Fibroblast of the aortic adventitia (primary cell): Measurements from ENCODE around the gene KRTAP5-4. TPM values are rescaled to one million over a fixed set of nuclear protein-coding genes. Genes with fewer than 3 reads are reported as not detected.
"Not testable (repeated sequence)": the region's sequence is repeated elsewhere in the genome, so short reads cannot be mapped to it uniquely, and the experiment has no call there.

Source experiments
- DNase-seq: peaks from one replicate; pipeline ENCODE4 v3.0.0-alpha.2; 2010; ENCODE audit warnings: low read depth
- H3K4me3 ChIP-seq: 2 replicates; pipeline ENCODE4 v1.5.1; 2011; ENCODE audit warnings: low read depth, mild to moderate bottlenecking, control low read depth, low read length, moderate library complexity
- total RNA-seq: library from RNA; depleted of rRNA; stranded (reverse); fragments of >200 nt; gene quantifications from 2 replicates; pipeline ENCODE4 v1.2.3, GENCODE V29; 2012; ENCODE audit warnings: low replicate concordance
- TF ChIP-seq, protein P1 (sequence below): IDR thresholded peaks from 2 replicates; pipeline ENCODE4 v1.5.1; 2011; ENCODE audit warnings: mild to moderate bottlenecking, low read length, control low read depth, inconsistent platforms; ENCODE audit not compliant: insufficient read depth

The KRTAP5-4 gene
- total RNA-seq, 1 donor, result not detected

- DNase-seq, result no peak
- TF ChIP-seq, protein P1, sequence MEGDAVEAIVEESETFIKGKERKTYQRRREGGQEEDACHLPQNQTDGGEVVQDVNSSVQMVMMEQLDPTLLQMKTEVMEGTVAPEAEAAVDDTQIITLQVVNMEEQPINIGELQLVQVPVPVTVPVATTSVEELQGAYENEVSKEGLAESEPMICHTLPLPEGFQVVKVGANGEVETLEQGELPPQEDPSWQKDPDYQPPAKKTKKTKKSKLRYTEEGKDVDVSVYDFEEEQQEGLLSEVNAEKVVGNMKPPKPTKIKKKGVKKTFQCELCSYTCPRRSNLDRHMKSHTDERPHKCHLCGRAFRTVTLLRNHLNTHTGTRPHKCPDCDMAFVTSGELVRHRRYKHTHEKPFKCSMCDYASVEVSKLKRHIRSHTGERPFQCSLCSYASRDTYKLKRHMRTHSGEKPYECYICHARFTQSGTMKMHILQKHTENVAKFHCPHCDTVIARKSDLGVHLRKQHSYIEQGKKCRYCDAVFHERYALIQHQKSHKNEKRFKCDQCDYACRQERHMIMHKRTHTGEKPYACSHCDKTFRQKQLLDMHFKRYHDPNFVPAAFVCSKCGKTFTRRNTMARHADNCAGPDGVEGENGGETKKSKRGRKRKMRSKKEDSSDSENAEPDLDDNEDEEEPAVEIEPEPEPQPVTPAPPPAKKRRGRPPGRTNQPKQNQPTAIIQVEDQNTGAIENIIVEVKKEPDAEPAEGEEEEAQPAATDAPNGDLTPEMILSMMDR, result no peak
- no peak overlapping the region for H3K4me3 ChIP-seq
Observed at GRCh38 chr11:1667121-1667850, 45.3 kb upstream of the KRTAP5-4 start.

GRCh38 chr11:1665313-1665712 is 43.4 kb upstream of the KRTAP5-4 start:
- DNase-seq, result no peak
- H3K4me3 ChIP-seq, result no peak overlapping the region
- TF ChIP-seq, protein P1, result no peak

- DNase-seq, H3K4me3 ChIP-seq: not testable (repeated sequence)
Observed at GRCh38 chr11:1662699-1663283, 40.9 kb upstream of the KRTAP5-4 start.

GRCh38 chr11:1661454-1662269 is 39.7 kb upstream of the KRTAP5-4 start:
- not testable (repeated sequence) for H3K4me3 ChIP-seq, DNase-seq

- TF ChIP-seq, protein P1, result no peak
- DNase-seq, result no peak
- H3K4me3 ChIP-seq, result no peak overlapping the region
Observed at GRCh38 chr11:1660111-1660867, 38.4 kb upstream of the KRTAP5-4 start.

DNA sequence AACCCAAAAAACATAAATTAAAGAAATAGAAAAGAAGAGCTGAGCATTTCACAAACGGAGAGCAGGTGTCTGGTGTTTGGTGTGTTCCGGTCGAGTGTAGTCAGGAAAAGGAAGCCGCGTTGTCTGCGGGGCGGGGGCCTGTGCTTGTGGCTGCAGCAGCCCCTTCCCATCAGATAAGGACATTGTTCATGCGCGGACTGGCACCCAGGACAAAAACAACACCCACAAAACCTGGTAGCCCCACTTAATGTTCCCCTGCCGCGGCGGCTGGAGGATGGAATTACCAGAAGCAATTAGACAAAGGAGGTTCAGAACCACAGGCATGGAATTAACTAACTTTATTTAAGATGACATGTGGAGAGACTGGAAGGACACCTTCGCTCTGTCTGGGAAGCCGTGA is 37.6 kb upstream of the KRTAP5-4 start:
- TF ChIP-seq, protein P1, result no peak
- no peak overlapping the region for H3K4me3 ChIP-seq
- no peak for DNase-seq

- DNase-seq, result no peak
- TF ChIP-seq, protein P1, result no peak
- no peak overlapping the region for H3K4me3 ChIP-seq
Observed at GRCh38 chr11:1656670-1657069, 34.7 kb upstream of the KRTAP5-4 start.
